Brain microvascular endothelial cell (primary cell): ENCODE results near the gene SMIM35.

ENCODE experiments used
- DNase-seq: peaks from one replicate; pipeline ENCODE4 v3.0.0-alpha.2; 2020
- H3K27ac ChIP-seq: fragments of 250-450 bp; sonication (Bioruptor Pico); 2 replicates; pipeline ENCODE4 v1.5.1; 2020; ENCODE audit warnings: mild to moderate bottlenecking, moderate library complexity
- H3K27me3 ChIP-seq: fragments of 250-450 bp; sonication (Bioruptor Pico); replicated peaks from 2 replicates; pipeline ENCODE4 v1.5.1; 2020; ENCODE audit warnings: mild to moderate bottlenecking
- H3K36me3 ChIP-seq: fragments of 250-450 bp; sonication (Bioruptor Pico); replicated peaks from 2 replicates; pipeline ENCODE4 v1.5.1; 2020; ENCODE audit warnings: mild to moderate bottlenecking
- H3K4me3 ChIP-seq: 2 replicates; pipeline ENCODE4 v1.5.1; 2011; ENCODE audit warnings: low read depth, mild to moderate bottlenecking, control low read depth, low read length, moderate library complexity
- CTCF ChIP-seq: IDR thresholded peaks from 2 replicates; pipeline ENCODE4 v1.5.1; 2011; ENCODE audit warnings: low read depth, mild to moderate bottlenecking, moderate library complexity, low read length, control low read depth, inconsistent platforms; ENCODE audit errors: missing control alignments
- in situ Hi-C: cut with HindIII; loops from 2 replicates; pipeline ENCODE4 v1.10.0; 2017; ENCODE audit warnings: low sequenced_read_pairs, low pct_ligation_motif_present

Gene SMIM35

GRCh38 chr11:118076754-118077281, 9.9 kb downstream of the SMIM35 start, which contains the start of gene TMPRSS4:
Gene TMPRSS4 (plus strand): TSS chr11:118077078. CDS start chr11:118077303, 225 bp downstream.
- DNase-seq, result no peak
- H3K36me3 ChIP-seq, result no peaks in the 10 kb centered on the region
- no peak within 1 kb of the TSS for H3K27ac ChIP-seq
- TF ChIP-seq CTCF, result no peak
- no peaks in the 10 kb centered on the region for H3K27me3 ChIP-seq
- no peak within 1 kb of the TSS for H3K4me3 ChIP-seq
- in situ Hi-C loops, result no loop called here

- Histone ChIP-seq H3K36me3 (no peaks in the 10 kb centered on the region), H3K4me3 (no peak overlapping the region), H3K27me3 (no peaks in the 10 kb centered on the region), H3K27ac (no peak overlapping the region)
- TF ChIP-seq CTCF, result no peak
- no peak for DNase-seq
- in situ Hi-C loops, result no loop called here
Observed at GRCh38 chr11:118074785-118075184, 12.0 kb downstream of the SMIM35 start.

GRCh38 chr11:118074091-118074685, 12.6 kb downstream of the SMIM35 start:
- in situ Hi-C loops, result no loop called here
- Histone ChIP-seq H3K4me3 (no peak overlapping the region), H3K27ac (no peak overlapping the region), H3K36me3 (no peaks in the 10 kb centered on the region), H3K27me3 (no peaks in the 10 kb centered on the region)
- no peak for TF ChIP-seq CTCF
- no peak for DNase-seq

- DNase-seq, result no peak
- Histone ChIP-seq H3K27me3 (no peaks in the 10 kb centered on the region), H3K4me3 (no peak overlapping the region), H3K27ac (no peak overlapping the region), H3K36me3 (no peaks in the 10 kb centered on the region)
- in situ Hi-C loops, result no loop called here
- TF ChIP-seq CTCF, result no peak
Observed at GRCh38 chr11:118073554-118073953, 13.2 kb downstream of the SMIM35 start.

GRCh38 chr11:118071416-118072030, 15.2 kb downstream of the SMIM35 start:
- in situ Hi-C loops, result no loop called here
- TF ChIP-seq CTCF, result no peak
- no peak for DNase-seq
- no peak overlapping the region for H3K4me3 ChIP-seq
- no peaks in the 10 kb centered on the region for H3K36me3 ChIP-seq
- no peaks in the 10 kb centered on the region for H3K27me3 ChIP-seq
- no peak overlapping the region for H3K27ac ChIP-seq
